Cardiac muscle cell (in vitro differentiated cells and primary cell): Measurements from ENCODE around the gene NOC3L. TPM values are rescaled to one million over a fixed set of nuclear protein-coding genes. Genes with fewer than 3 reads are reported as not detected.
A peak's percentile ranks its signal among the peaks of the same experiment; 100 is the strongest.
"Not testable (repeated sequence)": the region's sequence is repeated elsewhere in the genome, so short reads cannot be mapped to it uniquely, and the experiment has no call there.

ENCODE experiments used
- DNase-seq, 2 donors: peaks; one replicate each; pipeline versions ENCODE4 v3.0.0 to v3.0.0-alpha.2; 2010 to 2017; ENCODE audit warnings: low read depth in 1 of 2, low spot score in 1 of 2
- H3K27ac ChIP-seq: fragments of 200-600 bp; sonication (generic); 2 replicates; pipeline ENCODE4 v1.5.1; 2016
- H3K27me3 ChIP-seq: fragments of 200-600 bp; sonication (generic); 2 replicates; pipeline ENCODE4 v1.6.0; 2016; ENCODE audit warnings: control low read depth
- H3K36me3 ChIP-seq: fragments of 200-600 bp; sonication (generic); 2 replicates; pipeline ENCODE4 v1.5.1; 2016; ENCODE audit warnings: control low read depth
- H3K4me1 ChIP-seq: fragments of 200-600 bp; sonication (generic); 2 replicates; pipeline ENCODE4 v1.8.1; 2017; ENCODE audit warnings: low read depth, mild to moderate bottlenecking, mixed run types
- H3K4me3 ChIP-seq: fragments of 200-600 bp; sonication (generic); 2 replicates; pipeline ENCODE4 v1.5.1; 2016; ENCODE audit warnings: mild to moderate bottlenecking
- H3K9me3 ChIP-seq: fragments of 200-600 bp; sonication (generic); 2 replicates; pipeline ENCODE4 v1.5.1; 2017; ENCODE audit warnings: low read depth, mild to moderate bottlenecking, control low read depth
- polyA plus RNA-seq: library from polyadenylated mRNA; unstranded; fragments of >200 nt; fragmentation: Nextera tagmentation; extraction: Ambion mirVana; gene quantifications from 2 replicates; pipeline ENCODE4 v1.2.1, GENCODE V29; 2016
- total RNA-seq: library from RNA; depleted of rRNA; stranded (reverse); fragments of >200 nt; gene quantifications from 2 replicates; pipeline ENCODE4 v1.2.3, GENCODE V29; 2016
- TF ChIP-seq, protein P1 (sequence below): IDR thresholded peaks from 2 replicates; pipeline ENCODE4 v1.5.1; 2012; ENCODE audit warnings: low read depth, mild to moderate bottlenecking, low read length

The NOC3L gene
- total and polyA plus RNA-seq, 2 experiments from 2014 or later: 9.0 to 10.4 TPM

GRCh38 chr10:94357193-94357592 is 5.5 kb downstream of the NOC3L start:
- H3K36me3 ChIP-seq: peaks cover 38% of the 10 kb centered on the region

DNA sequence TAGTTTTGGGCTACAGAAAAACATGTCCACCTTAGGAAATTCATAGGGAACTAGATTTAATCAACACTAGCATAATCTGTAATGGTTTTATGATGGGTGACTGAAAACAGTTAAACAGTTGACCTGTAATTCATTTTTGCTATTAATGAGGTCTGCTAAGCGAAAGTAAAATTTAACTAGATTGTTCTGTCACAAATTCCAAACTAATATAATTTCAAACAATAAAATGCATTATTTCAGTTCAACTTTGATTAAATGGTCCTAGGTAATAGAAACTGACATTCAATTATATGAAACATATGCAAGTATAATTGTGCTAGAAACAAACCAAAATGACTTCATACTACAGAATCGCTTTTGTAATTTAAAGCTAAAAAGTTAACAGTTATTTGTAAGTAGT is 6.9 kb downstream of the NOC3L start:
- TF ChIP-seq, protein P1, sequence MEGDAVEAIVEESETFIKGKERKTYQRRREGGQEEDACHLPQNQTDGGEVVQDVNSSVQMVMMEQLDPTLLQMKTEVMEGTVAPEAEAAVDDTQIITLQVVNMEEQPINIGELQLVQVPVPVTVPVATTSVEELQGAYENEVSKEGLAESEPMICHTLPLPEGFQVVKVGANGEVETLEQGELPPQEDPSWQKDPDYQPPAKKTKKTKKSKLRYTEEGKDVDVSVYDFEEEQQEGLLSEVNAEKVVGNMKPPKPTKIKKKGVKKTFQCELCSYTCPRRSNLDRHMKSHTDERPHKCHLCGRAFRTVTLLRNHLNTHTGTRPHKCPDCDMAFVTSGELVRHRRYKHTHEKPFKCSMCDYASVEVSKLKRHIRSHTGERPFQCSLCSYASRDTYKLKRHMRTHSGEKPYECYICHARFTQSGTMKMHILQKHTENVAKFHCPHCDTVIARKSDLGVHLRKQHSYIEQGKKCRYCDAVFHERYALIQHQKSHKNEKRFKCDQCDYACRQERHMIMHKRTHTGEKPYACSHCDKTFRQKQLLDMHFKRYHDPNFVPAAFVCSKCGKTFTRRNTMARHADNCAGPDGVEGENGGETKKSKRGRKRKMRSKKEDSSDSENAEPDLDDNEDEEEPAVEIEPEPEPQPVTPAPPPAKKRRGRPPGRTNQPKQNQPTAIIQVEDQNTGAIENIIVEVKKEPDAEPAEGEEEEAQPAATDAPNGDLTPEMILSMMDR: no peak
- peaks cover 45% of the 10 kb centered on the region for H3K36me3 ChIP-seq

More at GRCh38 chr10:94357193-94357592, 5.5 kb downstream of the NOC3L start:
- no peak overlapping the region for H3K4me3 ChIP-seq
- H3K4me1 ChIP-seq: peaks cover 6% of the 10 kb centered on the region
- DNase-seq: no peak
- no peaks in the 10 kb centered on the region for H3K9me3 ChIP-seq
- no peaks in the 10 kb centered on the region for H3K27me3 ChIP-seq
- TF ChIP-seq, protein P1: no peak
- H3K27ac ChIP-seq: no peak overlapping the region

GRCh38 chr10:94353336-94353735 is 9.4 kb downstream of the NOC3L start:
- Histone ChIP-seq H3K4me1 (no peaks in the 10 kb centered on the region), H3K27me3 (no peaks in the 10 kb centered on the region), H3K4me3 (no peak overlapping the region), H3K27ac (no peak overlapping the region), H3K9me3 (no peaks in the 10 kb centered on the region), H3K36me3 (peaks cover 55% of the 10 kb centered on the region)
- peak in 1 of 2 donors; percentile 4 for DNase-seq
- TF ChIP-seq, protein P1: no peak

More for the DNA sequence above, 6.9 kb downstream of the NOC3L start:
- Histone ChIP-seq H3K9me3 (no peaks in the 10 kb centered on the region), H3K27ac (no peak overlapping the region), H3K4me3 (no peak overlapping the region), H3K4me1 (no peaks in the 10 kb centered on the region), H3K27me3 (no peaks in the 10 kb centered on the region)
- DNase-seq: no peak

GRCh38 chr10:94351089-94351488 is 11.7 kb downstream of the NOC3L start:
- Histone ChIP-seq H3K4me3 (no peak overlapping the region), H3K27me3 (no peaks in the 10 kb centered on the region), H3K9me3 (no peaks in the 10 kb centered on the region), H3K36me3 (peaks cover 45% of the 10 kb centered on the region), H3K4me1 (no peaks in the 10 kb centered on the region), H3K27ac (no peak overlapping the region)
- no peak for DNase-seq
- TF ChIP-seq, protein P1: no peak

- not testable (repeated sequence) for H3K9me3 ChIP-seq, DNase-seq, H3K4me3 ChIP-seq, H3K27me3 ChIP-seq, H3K4me1 ChIP-seq, H3K27ac ChIP-seq
- H3K36me3 ChIP-seq: peaks cover 41% of the 10 kb centered on the region
Measured at GRCh38 chr10:94350500-94350899, 12.2 kb downstream of the NOC3L start.

DNA sequence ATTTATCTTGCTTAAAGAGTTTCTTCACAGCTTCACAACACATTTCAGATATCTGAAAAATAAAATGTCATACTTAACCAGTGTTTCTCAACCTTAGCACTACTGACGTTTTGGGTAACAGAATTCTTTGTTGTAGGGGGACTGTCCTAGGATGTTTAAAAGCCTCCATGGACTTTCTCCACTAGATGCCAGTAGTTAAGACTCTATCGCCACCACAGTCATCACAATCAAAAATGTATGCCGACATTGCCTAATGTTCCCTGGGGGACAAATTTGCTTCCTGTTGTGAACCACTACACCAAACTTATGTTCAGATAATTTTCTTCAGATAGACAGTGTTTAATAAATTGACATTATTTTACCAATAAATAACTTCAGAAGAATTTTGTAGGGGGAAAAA is 13.4 kb downstream of the NOC3L start:
- Histone ChIP-seq H3K4me1 (no peaks in the 10 kb centered on the region), H3K36me3 (peaks cover 40% of the 10 kb centered on the region), H3K9me3 (no peaks in the 10 kb centered on the region), H3K4me3 (no peak overlapping the region), H3K27me3 (no peaks in the 10 kb centered on the region), H3K27ac (no peak overlapping the region)
- TF ChIP-seq, protein P1: no peak
- peak in 1 of 2 donors; percentile 50 for DNase-seq
